GM12878 (cell line): ENCODE measurements around the gene RBM19. TPM values are rescaled to one million over a fixed set of nuclear protein-coding genes. Genes with fewer than 3 reads are reported as not detected.

Experiments used
- ATAC-seq: fragments of 200-7000 bp; cut with Tn5 transposase; 3 replicates; pipeline ENCODE4 v1.9.1; 2020; ENCODE audit warnings: mild to moderate bottlenecking, moderate library complexity
- BruUV-seq: library from RNA; stranded (reverse); fragments of 400-500 nt; replicated peaks from 2 replicates; lab custom pipeline; 2021; lab: Mats Ljungman, UMichigan
- CTCF ChIA-PET: fragments of 300-600 bp; sonication (Branson Sonifier 250); formaldehyde crosslinking; extraction: SDS; loops from one replicate; lab custom pipeline; 2021; ENCODE audit warnings: inconsistent platforms; lab: Yijun Ruan, JAX
- POLR2A ChIA-PET: fragments of 350-600 bp; formaldehyde crosslinking; extraction: SDS; loops from one replicate; lab custom pipeline; 2021; ENCODE audit warnings: inconsistent platforms; lab: Charles Lee
- RAD21 ChIA-PET: fragments of 300-600 bp; sonication (Branson Sonifier 250); formaldehyde crosslinking; loops from one replicate; lab custom pipeline; 2023; ENCODE audit warnings: antibody characterized with exemption; ENCODE audit not compliant: unreplicated experiment; lab: Charles Lee
- SMC1A ChIA-PET: fragments of 300-600 bp; sonication (Branson Sonifier 250); formaldehyde crosslinking; loops from one replicate; lab custom pipeline; 2023; ENCODE audit not compliant: unreplicated experiment, uncharacterized antibody; lab: Charles Lee
- DNase-seq: peaks from one replicate; pipeline ENCODE4 v3.0.0-alpha.2; 2011; ENCODE audit warnings: low read depth, low spot score
- FAIRE-seq: peaks from 3 replicates; lab custom pipeline; 2011; peaks lifted over from hg19 to GRCh38; lab: Jason Lieb, UNC
- H2AFZ ChIP-seq: 2 replicates; pipeline ENCODE4 v1.6.0; 2011; ENCODE audit warnings: low read depth, low read length, control low read depth; ENCODE audit not compliant: control insufficient read depth
- H3K27ac ChIP-seq: 2 replicates; pipeline ENCODE4 v1.5.1; 2011; ENCODE audit warnings: control low read depth; ENCODE audit not compliant: control insufficient read depth, insufficient read depth
- H3K27me3 ChIP-seq, 2 experiments: replicated peaks in 1 of 2; 2 replicates each; pipeline versions ENCODE4 v1.6.0 to v1.6.1; 2011; ENCODE audit warnings: low read length in 1 of 2; ENCODE audit not compliant: control insufficient read depth in 2 of 2, insufficient read depth in 2 of 2
- H3K36me3 ChIP-seq, 2 experiments: 2 replicates each; pipeline ENCODE4 v1.5.1; 2011; ENCODE audit warnings: low read length in 1 of 2; ENCODE audit not compliant: control insufficient read depth in 2 of 2, insufficient read depth in 2 of 2
- H3K4me1 ChIP-seq: 2 replicates; pipeline ENCODE4 v1.6.1; 2011; ENCODE audit warnings: mild to moderate bottlenecking, low read length, moderate library complexity, mixed read lengths; ENCODE audit not compliant: control insufficient read depth, insufficient read depth
- H3K4me2 ChIP-seq: 2 replicates; pipeline ENCODE4 v1.6.0; 2011; ENCODE audit warnings: control low read depth; ENCODE audit not compliant: control insufficient read depth, insufficient read depth
- H3K4me3 ChIP-seq: fragments of 200-600 bp; sonication (generic); 2 replicates; pipeline ENCODE4 v1.5.1; 2016
- H3K79me2 ChIP-seq: 2 replicates; pipeline ENCODE4 v1.6.0; 2011; ENCODE audit warnings: low read length; ENCODE audit not compliant: control insufficient read depth, insufficient read depth
- H3K9ac ChIP-seq: 2 replicates; pipeline ENCODE4 v1.8.0; 2011; ENCODE audit warnings: low read length, control low read depth, mixed read lengths; ENCODE audit not compliant: control insufficient read depth, insufficient read depth
- H3K9me3 ChIP-seq: replicated peaks from 3 replicates; pipeline ENCODE4 v1.5.1; 2011; ENCODE audit warnings: mild to moderate bottlenecking, low read length; ENCODE audit not compliant: control insufficient read depth, insufficient read depth
- H4K20me1 ChIP-seq: 2 replicates; pipeline ENCODE4 v1.6.0; 2011; ENCODE audit not compliant: control insufficient read depth, insufficient read depth
- BRCA1 ChIP-seq: IDR thresholded peaks from 2 replicates; pipeline ENCODE4 v1.6.1; 2011; ENCODE audit warnings: low read depth, low read length, improper control_type of control experiment
- CHD1 ChIP-seq: IDR thresholded peaks from 2 replicates; pipeline ENCODE4 v1.6.1; 2012; ENCODE audit warnings: low read depth, low read length, improper control_type of control experiment
- CREM ChIP-seq: IDR thresholded peaks from 2 replicates; pipeline ENCODE4 v1.6.1; 2014; ENCODE audit warnings: antibody characterized with exemption, low read depth
- GABPA ChIP-seq: IDR thresholded peaks from 2 replicates; pipeline ENCODE4 v1.6.1; 2014; ENCODE audit warnings: antibody characterized with exemption, low read depth, mild to moderate bottlenecking, inconsistent platforms
- HDAC2 ChIP-seq: fragments of 200-600 bp; sonication (generic); IDR thresholded peaks from 2 replicates; pipeline ENCODE4 v1.6.1; 2017
- HSF1 ChIP-seq: fragments of 150-350 bp; IDR thresholded peaks from 2 replicates; pipeline ENCODE4 v1.6.1; 2014; ENCODE audit warnings: mild to moderate bottlenecking, low read depth, low read length
- IKZF1 ChIP-seq: fragments of 450-650 bp; conservative IDR thresholded peaks from 2 replicates; pipeline ENCODE4 v1.6.1; 2017; ENCODE audit warnings: antibody characterized with exemption, mild to moderate bottlenecking
- JUND ChIP-seq: IDR thresholded peaks from 2 replicates; pipeline ENCODE4 v1.6.1; 2012; ENCODE audit warnings: low read depth, mild to moderate bottlenecking, low read length, improper control_type of control experiment, moderate library complexity
- MEF2B ChIP-seq: fragments of 450-650 bp; IDR thresholded peaks from 2 replicates; pipeline ENCODE4 v1.6.1; 2018; ENCODE audit warnings: mild to moderate bottlenecking, moderate library complexity; ENCODE audit not compliant: partially characterized antibody, poor library complexity, severe bottlenecking
- MYB ChIP-seq: fragments of 150-350 bp; IDR thresholded peaks from 2 replicates; pipeline ENCODE4 v1.6.1; 2014; ENCODE audit warnings: mild to moderate bottlenecking, low read depth, low read length, borderline replicate concordance
- SREBF2 ChIP-seq: IDR thresholded peaks from 2 replicates; pipeline ENCODE4 v1.6.1; 2012; ENCODE audit warnings: mild to moderate bottlenecking, low read length
- TAF1 ChIP-seq: IDR thresholded peaks from 2 replicates; pipeline ENCODE4 v1.6.1; 2011; ENCODE audit warnings: mild to moderate bottlenecking, low read depth, low read length, borderline replicate concordance
- ZBTB4 ChIP-seq: fragments of 450-650 bp; formaldehyde crosslinking; IDR thresholded peaks from 2 replicates; pipeline ENCODE4 v1.4.0; 2022; ENCODE audit warnings: mild to moderate bottlenecking, moderate library complexity
- ZNF217 ChIP-seq: fragments of 450-650 bp; IDR thresholded peaks from 2 replicates; pipeline ENCODE4 v1.6.1; 2017; ENCODE audit warnings: antibody characterized with exemption, mild to moderate bottlenecking
- WGBS: methylation state at CpG from one replicate; pipeline ENCODE4 v1.1.6; 2016; ENCODE audit warnings: low lambda C conversion rate; ENCODE audit not compliant: insufficient replicate concordance, insufficient coverage; ENCODE audit errors: missing lambda C conversion rate; 5-methylcytosine and 5-hydroxymethylcytosine counted together
- in situ Hi-C: fragments of 300-500 bp; cut with MboI; formaldehyde crosslinking; loops from 9 replicates; pipeline ENCODE4 v1.14.3; 2018; ENCODE audit warnings: mixed read lengths
- intact Hi-C: fragments of 100-400 bp; cut with micrococcal nuclease; formaldehyde crosslinking; loops from one replicate; pipeline ENCODE4 v1.14.2; 2022; ENCODE audit not compliant: unreplicated experiment
- polyA plus RNA-seq, 11 experiments: library from polyadenylated mRNA; depleted of rRNA in 4 of 11; unstranded in 6 of 11; stranded (reverse) in 5 of 11; fragments of >200 nt; fragmentation: Nextera tagmentation in 4 of 11; fragmentation: Illumina TruSeq in 1 of 11; extraction: Ambion mirVana in 4 of 11; extraction: Trizol in 1 of 11; gene quantifications; 1 replicate in 1 of 11; 2 replicates in 10 of 11; pipeline versions ENCODE4 v1.2.1 to v1.2.3, GENCODE V29; 2011 to 2016; ENCODE audit warnings: inconsistent platforms in 2 of 11, missing spikeins in 2 of 11, low read depth in 1 of 11
- total RNA-seq, 4 experiments: library from RNA; depleted of rRNA in 3 of 4; stranded (reverse); fragments of >200 nt in 3 of 4; fragmentation: Illumina TruSeq in 1 of 4; extraction: Trizol in 1 of 4; gene quantifications; 2 replicates each; pipeline versions ENCODE4 v1.2.1 to v1.2.3, GENCODE V29; 2013 to 2021
- TF ChIP-seq, protein P1 (sequence below): fragments of 450-650 bp; IDR thresholded peaks from 2 replicates; pipeline ENCODE4 v1.6.1; 2017; ENCODE audit warnings: antibody characterized with exemption, mild to moderate bottlenecking, moderate library complexity

The RBM19 gene
- total and polyA plus RNA-seq, 10 of the 15 experiments (the other 5 are each of a cell fraction or from before 2014, with no cell fraction given), result 4.2 to 42.9 (median 28.4) TPM

GRCh38 chr12:113794774-113795173 lies 171.4 kb downstream of the RBM19 start:
- FAIRE-seq (no peak), DNase-seq (no peak)
- Histone ChIP-seq H2AFZ (no peak overlapping the region), H3K27me3 (no peaks in the 10 kb centered on the region), H4K20me1 (no peaks in the 10 kb centered on the region), H3K4me1 (no peaks in the 10 kb centered on the region), H3K9ac (no peak overlapping the region), H3K36me3 (no peaks in the 10 kb centered on the region)
- BruUV-seq, result no TSS peak
- WGBS, result 41% methylated on average over 17 of the region's 17 CpGs
- intact Hi-C loops, result no loop called here
- in situ Hi-C loops, result no loop called here
- ChIA-PET CTCF (no interaction called here), POLR2A (no interaction called here), SMC1A (no interaction called here)
- TF ChIP-seq, protein P1, sequence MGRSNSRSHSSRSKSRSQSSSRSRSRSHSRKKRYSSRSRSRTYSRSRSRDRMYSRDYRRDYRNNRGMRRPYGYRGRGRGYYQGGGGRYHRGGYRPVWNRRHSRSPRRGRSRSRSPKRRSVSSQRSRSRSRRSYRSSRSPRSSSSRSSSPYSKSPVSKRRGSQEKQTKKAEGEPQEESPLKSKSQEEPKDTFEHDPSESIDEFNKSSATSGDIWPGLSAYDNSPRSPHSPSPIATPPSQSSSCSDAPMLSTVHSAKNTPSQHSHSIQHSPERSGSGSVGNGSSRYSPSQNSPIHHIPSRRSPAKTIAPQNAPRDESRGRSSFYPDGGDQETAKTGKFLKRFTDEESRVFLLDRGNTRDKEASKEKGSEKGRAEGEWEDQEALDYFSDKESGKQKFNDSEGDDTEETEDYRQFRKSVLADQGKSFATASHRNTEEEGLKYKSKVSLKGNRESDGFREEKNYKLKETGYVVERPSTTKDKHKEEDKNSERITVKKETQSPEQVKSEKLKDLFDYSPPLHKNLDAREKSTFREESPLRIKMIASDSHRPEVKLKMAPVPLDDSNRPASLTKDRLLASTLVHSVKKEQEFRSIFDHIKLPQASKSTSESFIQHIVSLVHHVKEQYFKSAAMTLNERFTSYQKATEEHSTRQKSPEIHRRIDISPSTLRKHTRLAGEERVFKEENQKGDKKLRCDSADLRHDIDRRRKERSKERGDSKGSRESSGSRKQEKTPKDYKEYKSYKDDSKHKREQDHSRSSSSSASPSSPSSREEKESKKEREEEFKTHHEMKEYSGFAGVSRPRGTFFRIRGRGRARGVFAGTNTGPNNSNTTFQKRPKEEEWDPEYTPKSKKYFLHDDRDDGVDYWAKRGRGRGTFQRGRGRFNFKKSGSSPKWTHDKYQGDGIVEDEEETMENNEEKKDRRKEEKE, result no peak
- TF ChIP-seq CREM (no peak), MEF2B (no peak), IKZF1 (no peak), MYB (no peak), JUND (no peak), BRCA1 (no peak), ZBTB4 (CRISPR knock-in tag) (no peak), HSF1 (no peak), TAF1 (no peak), SREBF2 (no peak), CHD1 (no peak), GABPA (no peak), HDAC2 (no peak), ZNF217 (no peak)
- TF ChIP-seq, all 136 proteins: peak for 0
- Histone ChIP-seq H3K79me2 (no peaks in the 10 kb centered on the region), H3K9me3 (no peaks in the 10 kb centered on the region; the same call in 2 of the 3 replicates), H3K4me2 (no peak overlapping the region), H3K27ac (no peak overlapping the region), H3K4me3 (no peak overlapping the region)
- ATAC-seq, result no peak
- RAD21 ChIA-PET, result no interaction called here
